Bronchial epithelial cell (primary cell): ENCODE measurements around the gene C2orf81. TPM values are rescaled to one million over a fixed set of nuclear protein-coding genes. Genes with fewer than 3 reads are reported as not detected.
"Not testable (repeated sequence)": the region's sequence is repeated elsewhere in the genome, so short reads cannot be mapped to it uniquely, and the experiment has no call there.

Experiments used
- DNase-seq: peaks from one replicate; pipeline ENCODE4 v3.0.0-alpha.2; 2010; ENCODE audit warnings: low read depth
- FAIRE-seq: peaks from 2 replicates; lab custom pipeline; 2011; peaks lifted over from hg19 to GRCh38; lab: Jason Lieb, UNC
- H3K27me3 ChIP-seq: 2 replicates; pipeline ENCODE4 v1.5.1; 2011; ENCODE audit warnings: low read length; ENCODE audit not compliant: control insufficient read depth, insufficient read depth
- H3K36me3 ChIP-seq: 2 replicates; pipeline ENCODE4 v1.5.1; 2011; ENCODE audit warnings: low read length; ENCODE audit not compliant: control insufficient read depth, insufficient read depth
- H3K4me3 ChIP-seq: 2 replicates; pipeline ENCODE4 v1.5.1; 2011; ENCODE audit warnings: mild to moderate bottlenecking, low read depth, low read length, control low read depth
- CTCF ChIP-seq: IDR thresholded peaks from 2 replicates; pipeline ENCODE4 v1.5.1; 2011; ENCODE audit warnings: mild to moderate bottlenecking, moderate library complexity, low read length, control low read depth, inconsistent platforms; ENCODE audit not compliant: insufficient read depth, severe bottlenecking
- total RNA-seq: library from RNA; depleted of rRNA; stranded (reverse); fragments of >200 nt; gene quantifications from 2 replicates; pipeline ENCODE4 v1.2.1, GENCODE V29; 2014

C2orf81 gene
- 0.26 TPM in 2 replicates for total RNA-seq

DNA sequence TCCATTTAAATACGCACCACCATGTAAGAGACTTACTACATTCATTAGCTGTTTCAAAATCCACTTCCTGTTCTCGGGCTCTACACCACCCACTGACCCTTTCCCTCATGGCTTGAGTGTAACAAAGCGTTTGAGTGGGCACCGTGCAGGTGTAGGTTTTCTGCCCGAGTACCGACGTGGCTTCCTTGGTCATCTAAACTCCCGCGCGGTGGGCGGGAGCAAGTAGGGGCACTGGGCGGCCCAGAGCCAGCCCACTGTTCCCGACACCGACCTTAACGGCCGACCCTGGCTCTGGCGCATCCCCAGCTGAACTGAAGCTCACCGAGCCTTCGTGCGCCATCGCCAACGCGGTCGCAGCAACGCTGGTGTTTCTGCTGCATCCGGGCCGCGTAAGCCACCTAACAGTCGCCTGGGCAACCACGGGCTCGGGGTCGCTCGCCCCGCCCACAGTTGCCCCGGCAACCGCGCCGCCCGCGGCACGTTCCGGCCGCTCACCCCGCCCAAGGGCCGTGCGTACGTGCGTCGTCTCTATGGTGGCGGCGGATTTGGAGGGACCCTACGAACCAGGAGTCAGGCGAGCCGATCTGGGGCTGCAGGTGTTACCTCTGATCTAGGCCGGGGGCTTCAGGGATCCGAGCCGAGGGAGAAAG lies at the start of gene C2orf81, which contains the start of gene WDR54:
TSS of gene C2orf81 (minus strand) at position 399 of the 650 bp plus-strand sequence. CDS start at position 340, 59 bp downstream.
TSS of gene WDR54 (plus strand) at position 510 of the 650 bp plus-strand sequence. CDS start 424 bp downstream, outside the sequence.
- DNase-seq (peak; percentile 71), FAIRE-seq (no peak)
- H3K36me3 ChIP-seq, result no peaks in the 10 kb centered on the region
- H3K27me3 ChIP-seq, result no peaks in the 10 kb centered on the region
- no peak for TF ChIP-seq CTCF
- peak within 1 kb of the TSS; percentile 54 for H3K4me3 ChIP-seq

DNA sequence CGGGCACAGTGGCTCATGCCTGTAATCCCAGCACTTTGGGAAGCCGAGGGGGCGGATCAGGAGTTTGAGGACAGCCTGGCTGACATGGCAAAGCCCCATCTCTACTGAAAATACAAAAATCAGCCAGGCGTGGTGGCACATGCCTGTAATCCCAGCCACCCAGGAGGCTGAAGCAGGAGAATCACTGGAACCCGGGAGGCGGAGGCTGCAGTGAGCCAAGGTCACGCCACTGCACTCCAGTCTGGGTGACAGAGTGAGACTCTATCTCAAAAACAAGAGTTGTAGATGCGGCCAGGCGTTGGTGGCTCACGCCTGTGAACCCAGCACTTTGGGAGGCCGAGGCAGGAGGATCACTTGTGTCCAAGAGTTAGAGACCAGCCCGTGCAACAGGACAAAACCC lies 49.3 kb upstream of the C2orf81 start:
- not testable (repeated sequence) for H3K36me3 ChIP-seq, DNase-seq, FAIRE-seq, H3K27me3 ChIP-seq, H3K4me3 ChIP-seq

GRCh38 chr2:74464406-74464805 lies 43.0 kb upstream of the C2orf81 start:
- H3K27me3 ChIP-seq, result no peaks in the 10 kb centered on the region
- FAIRE-seq, result no peak
- no peak for DNase-seq
- H3K4me3 ChIP-seq, result peak overlapping the region; percentile 92
- TF ChIP-seq CTCF, result no peak
- H3K36me3 ChIP-seq, result peaks cover 10% of the 10 kb centered on the region

DNA sequence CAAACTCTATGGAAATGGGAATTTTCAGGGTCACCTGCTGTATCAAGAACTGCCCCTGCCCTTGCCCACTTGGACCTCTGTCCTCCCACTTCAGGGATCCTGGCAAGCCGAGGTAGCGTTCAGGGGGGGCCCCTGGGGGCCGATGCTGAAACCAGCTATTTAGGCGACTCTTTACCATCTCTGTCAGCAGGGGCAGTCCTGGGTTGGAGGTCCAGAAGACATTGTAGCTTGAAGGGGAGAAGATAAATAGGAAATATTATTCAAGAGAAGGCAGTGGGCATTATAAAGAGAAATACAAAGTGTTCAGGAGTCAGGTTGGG lies 41.3 kb upstream of the C2orf81 start:
- FAIRE-seq (no peak), DNase-seq (no peak)
- H3K4me3 ChIP-seq, result no peak overlapping the region
- peaks cover 10% of the 10 kb centered on the region for H3K36me3 ChIP-seq
- no peaks in the 10 kb centered on the region for H3K27me3 ChIP-seq
- TF ChIP-seq CTCF, result no peak

DNA sequence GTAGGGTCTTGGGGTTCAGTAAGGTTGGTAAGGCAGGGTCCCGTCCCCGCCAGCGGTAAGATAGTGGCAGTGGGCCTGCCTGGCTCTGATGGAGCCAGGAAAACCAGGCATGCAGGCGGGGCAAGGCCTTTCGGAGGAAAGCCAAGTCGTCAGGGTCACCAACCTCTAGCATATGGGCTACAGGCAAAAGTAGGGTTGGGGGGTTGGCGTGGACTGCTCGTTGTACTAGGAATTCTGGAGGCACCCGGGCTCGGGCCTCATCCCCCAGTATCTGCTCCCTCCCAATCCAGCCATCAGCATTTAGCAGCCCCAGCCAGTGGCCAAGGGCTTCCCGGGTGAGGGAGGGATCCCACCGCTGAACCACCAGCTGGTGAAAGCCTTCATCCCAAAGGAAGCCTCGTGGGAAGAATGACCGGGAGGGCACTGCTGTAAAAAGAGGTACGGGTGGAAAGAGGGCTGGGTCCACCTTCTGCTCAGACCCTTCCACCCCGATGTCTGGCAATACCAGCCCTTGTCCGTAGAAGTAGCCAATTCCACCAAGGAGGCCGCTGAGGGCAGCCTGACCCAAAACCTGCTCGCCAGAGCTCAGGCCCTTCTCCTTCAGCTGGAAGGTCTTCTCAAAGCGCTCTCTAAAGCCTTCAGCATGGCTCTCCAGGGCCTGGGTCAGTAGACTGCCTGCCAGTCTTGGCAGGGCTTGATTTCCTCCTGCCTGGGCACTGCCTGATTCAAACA lies 40.8 kb upstream of the C2orf81 start:
- Histone ChIP-seq H3K27me3 (no peaks in the 10 kb centered on the region), H3K36me3 (peaks cover 10% of the 10 kb centered on the region), H3K4me3 (no peak overlapping the region)
- FAIRE-seq (no peak), DNase-seq (no peak)
- TF ChIP-seq CTCF, result no peak

- FAIRE-seq (no peak), DNase-seq (no peak)
- peaks cover 10% of the 10 kb centered on the region for H3K36me3 ChIP-seq
- no peak overlapping the region for H3K4me3 ChIP-seq
- peak; percentile 22 for TF ChIP-seq CTCF
- no peaks in the 10 kb centered on the region for H3K27me3 ChIP-seq
Measured at GRCh38 chr2:74461187-74462053, 40.0 kb upstream of the C2orf81 start.

DNA sequence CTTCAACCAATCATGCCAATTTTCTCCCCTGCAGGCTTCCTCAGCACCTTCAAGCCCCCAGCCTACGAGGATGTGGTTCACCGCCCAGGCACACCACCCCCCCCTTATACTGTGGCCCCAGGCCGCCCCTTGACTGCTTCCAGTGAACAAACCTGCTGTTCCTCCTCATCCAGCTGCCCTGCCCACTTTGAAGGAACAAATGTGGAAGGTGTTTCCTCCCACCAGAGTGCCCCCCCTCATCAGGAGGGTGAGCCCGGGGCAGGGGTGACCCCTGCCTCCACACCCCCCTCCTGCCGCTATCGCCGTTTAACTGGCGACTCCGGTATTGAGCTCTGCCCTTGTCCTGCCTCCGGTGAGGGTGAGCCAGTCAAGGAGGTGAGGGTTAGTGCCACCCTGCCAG lies 38.8 kb upstream of the C2orf81 start:
- DNase-seq, FAIRE-seq: not testable (repeated sequence)

DNA sequence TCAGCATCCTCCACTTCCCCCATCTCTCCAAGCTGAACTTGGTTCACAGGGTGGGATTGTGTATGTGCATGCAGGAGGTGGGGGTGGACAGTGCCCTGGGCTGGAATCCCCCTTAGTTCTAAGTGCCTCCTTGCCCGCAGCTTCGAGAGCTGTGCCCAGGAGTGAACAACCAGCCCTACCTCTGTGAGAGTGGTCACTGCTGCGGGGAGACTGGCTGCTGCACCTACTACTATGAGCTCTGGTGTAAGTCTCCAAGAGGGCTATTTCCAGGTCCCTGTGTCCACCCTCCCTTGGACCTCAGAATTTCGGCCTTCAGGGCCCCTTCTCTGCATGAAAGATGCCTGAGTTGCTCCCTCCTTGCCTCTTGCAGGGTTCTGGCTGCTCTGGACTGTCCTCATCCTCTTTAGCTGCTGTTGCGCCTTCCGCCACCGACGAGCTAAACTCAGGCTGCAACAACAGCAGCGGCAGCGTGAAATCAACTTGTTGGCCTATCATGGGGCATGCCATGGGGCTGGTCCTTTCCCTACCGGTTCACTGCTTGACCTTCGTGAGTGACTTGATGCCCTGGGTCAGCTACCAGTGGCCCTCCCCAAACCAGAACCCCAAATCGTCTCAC lies 38.2 kb upstream of the C2orf81 start:
- not testable (repeated sequence) for FAIRE-seq, H3K36me3 ChIP-seq, H3K27me3 ChIP-seq, DNase-seq
- peak overlapping the region; percentile 83 for H3K4me3 ChIP-seq

More for the DNA sequence above, 38.8 kb upstream of the C2orf81 start:
- not testable (repeated sequence) for H3K27me3 ChIP-seq, H3K4me3 ChIP-seq, H3K36me3 ChIP-seq
